Lower leg skin (tissue), 3 donors: Measurements from ENCODE around the gene MOGAT3.

ENCODE experiments used
- CTCF ChIP-seq, 3 donors: fragments of 450-650 bp; IDR thresholded peaks; one replicate each; pipeline ENCODE4 v1.5.1; 2016; ENCODE audit warnings: antibody characterized with exemption in 3 of 3, mild to moderate bottlenecking in 3 of 3, moderate library complexity in 2 of 3
- POLR2A ChIP-seq, 2 donors: fragments of 450-650 bp; IDR thresholded peaks; one replicate each; pipeline ENCODE4 v1.6.1; 2016 to 2017; ENCODE audit warnings: antibody characterized with exemption in 2 of 2, mild to moderate bottlenecking in 1 of 2, moderate library complexity in 1 of 2

- no peak for TF ChIP-seq CTCF (IDR thresholded peaks at IDR 0.05)
- no peak for TF ChIP-seq POLR2A (IDR thresholded peaks at IDR 0.05)
These were observed 33.8 kb downstream of the MOGAT3 start for GRCh38 chr7:101166909-101167644.
